PFSK-1 (cell line): ENCODE data around the gene FNTB.

Experiments
- FOXP2 ChIP-seq: optimal IDR thresholded peaks from 2 replicates; pipeline ENCODE3; 2011; ENCODE audit warnings: borderline replicate concordance, control low read depth, inconsistent platforms; ENCODE audit not compliant: insufficient read depth; ENCODE audit errors: extremely low read length, extremely low read depth
- POLR2AphosphoS5 ChIP-seq: IDR thresholded peaks from 2 replicates; pipeline ENCODE4 v1.6.1; 2012; ENCODE audit warnings: low read depth, mild to moderate bottlenecking, control low read depth, low read length, moderate library complexity
- REST ChIP-seq, 2 experiments: IDR thresholded peaks; 2 replicates each; pipeline versions ENCODE4 v1.6.1 to v1.8.0; 2011 to 2012; ENCODE audit warnings: low read depth in 2 of 2, low read length in 2 of 2, control low read depth in 1 of 2, inconsistent platforms in 1 of 2, mild to moderate bottlenecking in 1 of 2, moderate library complexity in 1 of 2; ENCODE audit not compliant: insufficient read depth in 1 of 2
- SIN3A ChIP-seq: IDR thresholded peaks from 2 replicates; pipeline ENCODE4 v1.6.1; 2012; ENCODE audit warnings: mild to moderate bottlenecking, low read length, moderate library complexity, borderline replicate concordance; ENCODE audit not compliant: insufficient read depth
- TAF1 ChIP-seq: IDR thresholded peaks from 2 replicates; pipeline ENCODE4 v1.6.1; 2012; ENCODE audit warnings: low read length, control low read depth, borderline replicate concordance; ENCODE audit not compliant: insufficient read depth

Gene FNTB

GRCh38 chr14:65070471-65070976, 83.8 kb downstream of the FNTB start:
- TF ChIP-seq POLR2AphosphoS5 = no peak
- TF ChIP-seq REST (IDR thresholded peaks at IDR 0.05; ENCODE audit: insufficient read depth in 1 of 2, low read depth in 2 of 2, low read length in 2 of 2) = no peak
- no peak for TF ChIP-seq FOXP2
- no peak for TF ChIP-seq SIN3A
- no peak for TF ChIP-seq TAF1

DNA sequence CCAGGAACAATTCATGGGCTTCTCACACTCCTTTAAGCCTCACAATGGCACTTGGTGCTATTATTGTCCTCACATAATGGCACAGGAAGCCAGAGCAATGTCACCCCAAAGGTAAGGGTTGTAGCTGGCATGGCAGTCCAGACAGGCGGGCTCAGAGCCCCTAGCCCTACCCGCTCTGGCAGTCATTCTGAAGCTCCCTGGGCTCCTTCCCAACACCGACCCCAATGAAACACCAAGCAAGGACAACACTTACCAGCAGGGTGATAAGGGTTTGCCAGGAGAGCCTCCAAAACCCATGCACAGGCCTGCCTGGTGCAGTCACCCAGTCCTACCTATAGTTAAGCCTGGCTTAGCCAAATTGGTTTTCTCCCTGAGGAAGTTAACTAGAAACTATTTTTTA, 84.8 kb downstream of the FNTB start:
- TF ChIP-seq FOXP2 (no peak), POLR2AphosphoS5 (no peak), TAF1 (no peak), SIN3A (no peak), REST (IDR thresholded peaks at IDR 0.05; ENCODE audit: insufficient read depth in 1 of 2, low read depth in 2 of 2, low read length in 2 of 2) (no peak)

- TF ChIP-seq REST (IDR thresholded peaks at IDR 0.05; ENCODE audit: insufficient read depth in 1 of 2, low read depth in 2 of 2, low read length in 2 of 2) (no peak), POLR2AphosphoS5 (no peak), TAF1 (no peak), SIN3A (no peak), FOXP2 (no peak)
Measured at GRCh38 chr14:65072256-65072655, 85.6 kb downstream of the FNTB start.

DNA sequence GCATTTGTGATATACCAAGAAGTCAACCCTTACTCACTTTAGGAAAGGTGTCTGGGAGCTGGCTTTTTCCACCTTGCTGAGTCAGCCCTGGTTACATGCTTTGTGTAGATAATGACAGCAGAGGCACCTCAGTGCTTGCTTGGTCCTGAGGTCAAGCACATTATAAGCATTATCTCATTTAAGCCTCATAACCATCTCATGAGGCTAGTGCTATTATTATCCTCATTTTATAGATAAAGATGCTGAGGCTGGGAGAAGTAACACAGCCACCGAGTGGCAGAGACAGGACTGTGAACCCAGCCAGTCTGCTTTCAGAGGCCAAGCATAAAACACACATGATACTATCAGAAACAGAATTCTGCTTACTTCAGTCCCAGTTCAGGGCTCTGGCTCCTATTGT, 86.2 kb downstream of the FNTB start:
- TF ChIP-seq SIN3A = no peak
- TF ChIP-seq POLR2AphosphoS5 = no peak
- TF ChIP-seq TAF1 = no peak
- no peak for TF ChIP-seq FOXP2
- no peak for TF ChIP-seq REST (IDR thresholded peaks at IDR 0.05; ENCODE audit: insufficient read depth in 1 of 2, low read depth in 2 of 2, low read length in 2 of 2)
